IMR-90 (cell line): ENCODE measurements around the gene MPC1. TPM values are rescaled to one million over a fixed set of nuclear protein-coding genes. Genes with fewer than 3 reads are reported as not detected.

Experiments
- ATAC-seq: fragments of 200-7000 bp; cut with Tn5 transposase; 2 replicates; pipeline ENCODE4 v1.9.1; 2020; ENCODE audit warnings: low read depth, mild to moderate bottlenecking, moderate library complexity
- BruUV-seq: library from RNA; stranded (reverse); fragments of 400-500 nt; replicated peaks from 2 replicates; lab custom pipeline; 2021; lab: Mats Ljungman, UMichigan
- CTCF ChIA-PET: fragments of 300-600 bp; formaldehyde crosslinking; extraction: SDS; loops from one replicate; lab custom pipeline; 2021; ENCODE audit warnings: antibody characterized with exemption; lab: Yijun Ruan, JAX
- POLR2A ChIA-PET: fragments of 300-600 bp; sonication (Branson Sonifier 250); formaldehyde crosslinking; loops from one replicate; lab custom pipeline; 2022; ENCODE audit warnings: antibody characterized with exemption; ENCODE audit not compliant: unreplicated experiment; lab: Charles Lee
- DNase-seq: peaks from one replicate; pipeline ENCODE4 v3.0.0; 2013
- H2AFZ ChIP-seq: replicated peaks from 2 replicates; pipeline ENCODE3; 2013; ENCODE audit warnings: low read length, mild to moderate bottlenecking; ENCODE audit not compliant: poor library complexity
- H2AK5ac ChIP-seq: 2 replicates; pipeline ENCODE4 v1.6.1; 2013; ENCODE audit warnings: low read depth, low read length, inconsistent platforms
- H2AK9ac ChIP-seq: replicated peaks from 2 replicates; pipeline ENCODE3; 2013; ENCODE audit warnings: mild to moderate bottlenecking, low read depth, low read length, moderate library complexity; ENCODE audit not compliant: poor library complexity
- H2BK120ac ChIP-seq: 2 replicates; pipeline ENCODE4 v1.6.1; 2013; ENCODE audit warnings: low read depth, low read length, inconsistent platforms
- H2BK15ac ChIP-seq: 3 replicates; pipeline ENCODE4 v1.6.1; 2013; ENCODE audit warnings: low read depth, low read length, inconsistent platforms
- H2BK20ac ChIP-seq: 2 replicates; pipeline ENCODE4 v1.6.1; 2013; ENCODE audit warnings: low read depth, mild to moderate bottlenecking, inconsistent platforms, low read length, moderate library complexity
- H2BK5ac ChIP-seq: 2 replicates; pipeline ENCODE4 v1.6.1; 2013; ENCODE audit warnings: mild to moderate bottlenecking, low read depth, low read length, inconsistent platforms; ENCODE audit not compliant: poor library complexity, severe bottlenecking
- H3K14ac ChIP-seq: replicated peaks from 2 replicates; pipeline ENCODE4 v1.6.1; 2013; ENCODE audit warnings: low read depth, low read length, inconsistent platforms
- H3K18ac ChIP-seq: 2 replicates; pipeline ENCODE4 v1.6.1; 2013; ENCODE audit warnings: low read depth, low read length, control low read depth
- H3K23ac ChIP-seq: 2 replicates; pipeline ENCODE4 v1.6.1; 2013; ENCODE audit warnings: low read depth, low read length, inconsistent platforms
- H3K27ac ChIP-seq: 2 replicates; pipeline ENCODE4 v1.5.1; 2013; ENCODE audit warnings: mild to moderate bottlenecking, control low read depth, low read length; ENCODE audit not compliant: insufficient read depth
- H3K27me3 ChIP-seq: 2 replicates; pipeline ENCODE4 v1.6.1; 2013; ENCODE audit warnings: low read length; ENCODE audit not compliant: control insufficient read depth, insufficient read depth
- H3K36me3 ChIP-seq: 2 replicates; pipeline ENCODE4 v1.6.1; 2013; ENCODE audit warnings: low read length, mixed read lengths; ENCODE audit not compliant: control insufficient read depth, insufficient read depth
- H3K4ac ChIP-seq: 2 replicates; pipeline ENCODE4 v1.6.1; 2013; ENCODE audit warnings: low read depth, low read length, inconsistent platforms
- H3K4me1 ChIP-seq: 2 replicates; pipeline ENCODE4 v1.6.1; 2013; ENCODE audit warnings: low read length, mixed read lengths; ENCODE audit not compliant: control insufficient read depth, insufficient read depth
- H3K4me2 ChIP-seq: 2 replicates; pipeline ENCODE4 v1.6.1; 2013; ENCODE audit warnings: low read depth, mild to moderate bottlenecking, control low read depth, low read length, moderate library complexity
- H3K4me3 ChIP-seq: 2 replicates; pipeline ENCODE4 v1.5.1; 2013; ENCODE audit warnings: low read depth, mild to moderate bottlenecking, control low read depth, low read length, moderate library complexity; ENCODE audit not compliant: insufficient read depth
- H3K56ac ChIP-seq: 2 replicates; pipeline ENCODE4 v1.6.1; 2013; ENCODE audit warnings: low read length, inconsistent platforms; ENCODE audit not compliant: insufficient read depth; ENCODE audit errors: extremely low read depth
- H3K79me1 ChIP-seq, 2 experiments: 2 replicates each; pipeline ENCODE4 v1.6.1; 2013; ENCODE audit warnings: low read length in 2 of 2, inconsistent platforms in 1 of 2, low read depth in 1 of 2
- H3K9ac ChIP-seq: 2 replicates; pipeline ENCODE4 v1.6.1; 2013; ENCODE audit warnings: low read depth, low read length, control low read depth
- H3K9me1 ChIP-seq: 2 replicates; pipeline ENCODE4 v1.6.1; 2013; ENCODE audit warnings: low read length, inconsistent platforms; ENCODE audit not compliant: insufficient read depth
- H3K9me3 ChIP-seq: 2 replicates; pipeline ENCODE4 v1.6.1; 2013; ENCODE audit warnings: low read length; ENCODE audit not compliant: control insufficient read depth, insufficient read depth
- H4K20me1 ChIP-seq: 2 replicates; pipeline ENCODE4 v1.6.1; 2013; ENCODE audit warnings: low read length, inconsistent platforms; ENCODE audit not compliant: insufficient read depth
- H4K5ac ChIP-seq: 2 replicates; pipeline ENCODE4 v1.6.1; 2013; ENCODE audit warnings: mild to moderate bottlenecking, low read depth, low read length, control low read depth
- H4K8ac ChIP-seq, 2 experiments: 2 replicates each; pipeline ENCODE4 v1.6.1; 2013; ENCODE audit warnings: low read depth in 2 of 2, low read length in 2 of 2, control low read depth in 1 of 2, inconsistent platforms in 1 of 2
- H4K91ac ChIP-seq: 2 replicates; pipeline ENCODE4 v1.6.1; 2013; ENCODE audit warnings: low read depth, low read length, inconsistent platforms; ENCODE audit not compliant: insufficient read depth
- BHLHE40 ChIP-seq: fragments of 150-350 bp; IDR thresholded peaks from 2 replicates; pipeline ENCODE4 v1.6.1; 2016; ENCODE audit warnings: mild to moderate bottlenecking, low read depth, low read length
- CHD1 ChIP-seq: IDR thresholded peaks from 2 replicates; pipeline ENCODE4 v1.6.1; 2012; ENCODE audit warnings: low read depth, low read length, improper control_type of control experiment
- ELK1 ChIP-seq: fragments of 150-350 bp; IDR thresholded peaks from 2 replicates; pipeline ENCODE4 v1.6.1; 2016; ENCODE audit warnings: low read depth, mild to moderate bottlenecking, low read length, moderate library complexity, borderline replicate concordance
- FOS ChIP-seq: fragments of 150-350 bp; IDR thresholded peaks from 2 replicates; pipeline ENCODE4 v1.6.1; 2016; ENCODE audit warnings: low read depth, low read length
- MAFK ChIP-seq: IDR thresholded peaks from 2 replicates; pipeline ENCODE4 v1.6.1; 2012; ENCODE audit warnings: low read depth, low read length, improper control_type of control experiment
- MAZ ChIP-seq: IDR thresholded peaks from 2 replicates; pipeline ENCODE4 v1.6.1; 2012; ENCODE audit warnings: low read depth, mild to moderate bottlenecking, low read length, improper control_type of control experiment, moderate library complexity, borderline replicate concordance
- MXI1 ChIP-seq: IDR thresholded peaks from 2 replicates; pipeline ENCODE4 v1.6.1; 2012; ENCODE audit warnings: low read depth, mild to moderate bottlenecking, low read length, moderate library complexity, borderline replicate concordance
- NFE2L2 ChIP-seq: fragments of 150-350 bp; IDR thresholded peaks from 2 replicates; pipeline ENCODE4 v1.6.1; 2016; ENCODE audit warnings: low read depth, mild to moderate bottlenecking, low read length
- POLR2A ChIP-seq: IDR thresholded peaks from 2 replicates; pipeline ENCODE4 v1.6.1; 2012; ENCODE audit warnings: mild to moderate bottlenecking, low read depth, low read length
- RAD21 ChIP-seq: IDR thresholded peaks from 2 replicates; pipeline ENCODE4 v1.6.1; 2012; ENCODE audit warnings: low read length, improper control_type of control experiment
- RCOR1 ChIP-seq: IDR thresholded peaks from 2 replicates; pipeline ENCODE4 v1.6.1; 2012; ENCODE audit warnings: mild to moderate bottlenecking, low read length, improper control_type of control experiment; ENCODE audit not compliant: insufficient replicate concordance
- RFX5 ChIP-seq: IDR thresholded peaks from 2 replicates; pipeline ENCODE4 v1.8.0; 2012; ENCODE audit warnings: low read depth, mild to moderate bottlenecking, low read length, moderate library complexity
- SMC3 ChIP-seq: fragments of 150-350 bp; IDR thresholded peaks from 2 replicates; pipeline ENCODE4 v1.6.1; 2016; ENCODE audit warnings: low read depth, mild to moderate bottlenecking, antibody characterized with exemption, low read length, moderate library complexity
- USF2 ChIP-seq: fragments of 150-350 bp; IDR thresholded peaks from 2 replicates; pipeline ENCODE4 v1.6.1; 2017; ENCODE audit warnings: mild to moderate bottlenecking, antibody characterized with exemption, low read length, low read depth
- WGBS, 2 experiments: methylation state at CpG; one replicate each; pipeline versions ENCODE4 v1.1.5 to v1.1.7; 2013; ENCODE audit warnings: missing lambda C conversion rate in 2 of 2; ENCODE audit not compliant: insufficient read length in 1 of 2; ENCODE audit errors: extremely low coverage in 2 of 2; 5-methylcytosine and 5-hydroxymethylcytosine counted together
- dilution Hi-C: fragments of 300-500 bp; cut with HindIII; formaldehyde crosslinking; loops from one replicate; pipeline ENCODE4 v1.14.3; 2018; ENCODE audit warnings: low sequenced_read_pairs; ENCODE audit not compliant: unreplicated experiment
- in situ Hi-C: fragments of 300-500 bp; cut with MboI; formaldehyde crosslinking; loops from 3 replicates; pipeline ENCODE4 v1.14.3; 2019; ENCODE audit warnings: low sequenced_read_pairs, inconsistent platforms, mixed read lengths
- intact Hi-C: fragments of 100-400 bp; cut with micrococcal nuclease; formaldehyde crosslinking; loops from 2 replicates; pipeline ENCODE4 v1.10.0; 2022
- polyA plus RNA-seq, 3 experiments: library from polyadenylated mRNA; depleted of rRNA; stranded (reverse); fragments of >200 nt; gene quantifications; 2 replicates each; pipeline ENCODE4 v1.2.3, GENCODE V29; 2012; ENCODE audit warnings: low replicate concordance in 1 of 3
- total RNA-seq: library from RNA; depleted of rRNA; stranded (reverse); fragments of >200 nt; gene quantifications from 2 replicates; pipeline ENCODE4 v1.2.3, GENCODE V29; 2012

MPC1 gene
- total and polyA plus RNA-seq, 2 of the 4 experiments (the other 2 are of a cell fraction) = 10.9 to 12.0 TPM

- Histone ChIP-seq H3K4me2 (no peak overlapping the region), H3K36me3 (peaks cover 51% of the 10 kb centered on the region), H3K56ac (no peak overlapping the region), H3K9me1 (peaks cover 14% of the 10 kb centered on the region; the same call in 1 of the 2 replicates), H3K4me1 (no peaks in the 10 kb centered on the region), H3K4me3 (no peak overlapping the region), H2BK5ac (no peak overlapping the region), H3K9ac (no peak overlapping the region), H4K91ac (no peak overlapping the region), H2BK120ac (no peak overlapping the region), H3K79me1 (0 out of 4 replicates have a peak, but pooled peaks cover 0 to 3% of the 10 kb centered on the region in 2 experiments), H3K4ac (no peak overlapping the region), H2AFZ (no peak overlapping the region), H3K27ac (no peak overlapping the region), H4K8ac (no peak overlapping the region), H3K9me3 (no peaks in the 10 kb centered on the region), H3K23ac (no peak overlapping the region), H2AK9ac (peak overlapping the region; percentile 42), H3K18ac (no peak overlapping the region), H2BK20ac (no peak overlapping the region), H3K14ac (no peak overlapping the region), H2AK5ac (no peak overlapping the region), H2BK15ac (no peak overlapping the region), H4K20me1 (no peaks in the 10 kb centered on the region), H3K27me3 (no peaks in the 10 kb centered on the region), H4K5ac (no peak overlapping the region)
- BruUV-seq = no TSS peak
- no peak for ATAC-seq
- dilution Hi-C loops (no loop called here), in situ Hi-C loops (no loop called here), intact Hi-C loops (no loop called here)
- WGBS, 2 experiments = 91% methylated on average over 10 of the region's 22 CpGs; no CpG with 5 or more reads in 1 of the 2 experiments
- ChIA-PET CTCF (interaction anchor here (1.0 kb wide), 1 partner anchor 25 kb away, joined by 3 read pairs; no protein-coding TSS in a partner anchor), POLR2A (no interaction called here)
- DNase-seq = no peak
- TF ChIP-seq RFX5 (no peak), FOS (no peak), MAZ (no peak), MAFK (no peak), RCOR1 (no peak), NFE2L2 (no peak), CHD1 (no peak), RAD21 (no peak), USF2 (no peak), POLR2A (no peak), BHLHE40 (no peak), SMC3 (no peak), MXI1 (no peak), ELK1 (no peak)
These were observed 40.5 kb upstream of the MPC1 start for GRCh38 chr6:166423051-166423745.
